Middle frontal gyrus (tissue), 1 donor: ENCODE results near the gene SYCP3.

Experiments used
- DNase-seq: peaks from one replicate; pipeline ENCODE4 v3.0.0-alpha.2; 2015; ENCODE audit warnings: low spot score; ENCODE audit errors: extremely low spot score

SYCP3 gene

GRCh38 chr12:101738920-101739665 lies at the start of gene SYCP3:
TSS of gene SYCP3 (minus strand) at chr12:101739462. CDS start at chr12:101737935, 1,527 bp downstream.
- DNase-seq: no peak

GRCh38 chr12:101785671-101786070 lies 46.4 kb upstream of the SYCP3 start:
- DNase-seq: no peak

- DNase-seq: no peak
Measured at GRCh38 chr12:101784376-101784775, 45.1 kb upstream of the SYCP3 start.

- no peak for DNase-seq
Measured at GRCh38 chr12:101783838-101784237, 44.6 kb upstream of the SYCP3 start.

GRCh38 chr12:101783150-101783549 lies 43.9 kb upstream of the SYCP3 start:
- no peak for DNase-seq

GRCh38 chr12:101782273-101782731 lies 43.0 kb upstream of the SYCP3 start:
- DNase-seq: no peak

GRCh38 chr12:101781834-101782233 lies 42.6 kb upstream of the SYCP3 start:
- DNase-seq: no peak

GRCh38 chr12:101780599-101780998 lies 41.3 kb upstream of the SYCP3 start:
- no peak for DNase-seq

- DNase-seq: no peak
Measured at GRCh38 chr12:101779626-101780025, 40.4 kb upstream of the SYCP3 start.

- DNase-seq: no peak
Measured at GRCh38 chr12:101779200-101779599, 39.9 kb upstream of the SYCP3 start.

GRCh38 chr12:101777978-101778377 lies 38.7 kb upstream of the SYCP3 start:
- no peak for DNase-seq

- no peak for DNase-seq
Measured at GRCh38 chr12:101777485-101777884, 38.2 kb upstream of the SYCP3 start.

GRCh38 chr12:101775816-101776215 lies 36.6 kb upstream of the SYCP3 start:
- DNase-seq: no peak

GRCh38 chr12:101773650-101774162 lies 34.4 kb upstream of the SYCP3 start:
- peak; percentile 33 for DNase-seq

- no peak for DNase-seq
Measured at GRCh38 chr12:101772012-101772775, 32.9 kb upstream of the SYCP3 start.

GRCh38 chr12:101769865-101770264 lies 30.6 kb upstream of the SYCP3 start:
- no peak for DNase-seq

- no peak for DNase-seq
Measured at GRCh38 chr12:101768781-101769180, 29.5 kb upstream of the SYCP3 start.

GRCh38 chr12:101767537-101767936 lies 28.3 kb upstream of the SYCP3 start:
- no peak for DNase-seq

- no peak for DNase-seq
Measured at GRCh38 chr12:101764051-101764792, 25.0 kb upstream of the SYCP3 start.

- no peak for DNase-seq
Measured at GRCh38 chr12:101763246-101763931, 24.1 kb upstream of the SYCP3 start.

GRCh38 chr12:101761781-101762180 lies 22.5 kb upstream of the SYCP3 start:
- DNase-seq: no peak
